H54 (cell line): Measurements from ENCODE around the gene PTPRCAP.
"Not testable (repeated sequence)": the region's sequence is repeated elsewhere in the genome, so short reads cannot be mapped to it uniquely, and the experiment has no call there.

ENCODE experiments used
- DNase-seq: peaks from one replicate; pipeline ENCODE4 v3.0.0; 2011; ENCODE audit warnings: low spot score, mixed read lengths; ENCODE audit not compliant: insufficient read length
- FAIRE-seq: peaks from 3 replicates; lab custom pipeline; 2011; peaks lifted over from hg19 to GRCh38; lab: Jason Lieb, UNC
- POLR2A ChIP-seq: IDR thresholded peaks from 2 replicates; pipeline ENCODE4 v1.6.1; 2011; ENCODE audit warnings: low read depth, mild to moderate bottlenecking, low read length

Gene PTPRCAP

DNA sequence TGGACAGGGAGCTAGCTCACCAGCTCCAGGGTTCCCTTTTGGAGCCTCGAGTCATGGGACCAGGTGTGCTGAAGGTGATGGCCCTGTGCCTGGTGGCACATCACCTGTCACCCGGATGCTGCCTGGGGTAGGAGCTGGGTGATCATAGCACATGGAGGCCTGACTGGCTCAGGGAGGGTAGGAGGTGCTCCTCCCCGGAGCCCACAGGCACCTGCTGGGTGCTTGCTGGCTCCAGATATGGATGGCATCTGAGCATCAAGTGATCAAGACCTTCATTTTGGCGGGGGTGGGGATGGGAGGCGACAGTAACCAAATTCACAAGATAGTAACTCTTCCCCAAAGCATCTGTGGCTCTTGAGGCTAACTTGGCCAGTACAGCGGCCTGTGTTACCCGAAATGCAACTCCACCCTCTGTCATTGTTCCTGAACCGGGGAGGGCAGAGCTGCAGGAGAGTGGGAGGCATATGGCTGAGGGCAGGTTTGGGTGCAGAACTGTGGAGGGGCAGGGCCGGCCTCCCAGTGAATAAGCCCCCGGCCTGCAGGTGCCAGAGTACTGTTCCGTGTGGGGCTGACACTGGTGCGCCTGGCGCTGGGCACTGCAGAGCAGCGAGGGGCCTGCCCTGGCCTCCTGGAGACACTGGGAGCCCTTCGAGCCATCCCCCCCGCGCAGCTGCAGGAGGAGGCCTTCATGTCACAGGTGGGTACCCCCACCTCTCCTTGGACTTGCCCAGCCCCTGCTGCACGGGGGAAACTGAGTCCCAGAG, 28.9 kb downstream of the PTPRCAP start:
- no peak for TF ChIP-seq POLR2A
- DNase-seq (no peak), FAIRE-seq (no peak)

DNA sequence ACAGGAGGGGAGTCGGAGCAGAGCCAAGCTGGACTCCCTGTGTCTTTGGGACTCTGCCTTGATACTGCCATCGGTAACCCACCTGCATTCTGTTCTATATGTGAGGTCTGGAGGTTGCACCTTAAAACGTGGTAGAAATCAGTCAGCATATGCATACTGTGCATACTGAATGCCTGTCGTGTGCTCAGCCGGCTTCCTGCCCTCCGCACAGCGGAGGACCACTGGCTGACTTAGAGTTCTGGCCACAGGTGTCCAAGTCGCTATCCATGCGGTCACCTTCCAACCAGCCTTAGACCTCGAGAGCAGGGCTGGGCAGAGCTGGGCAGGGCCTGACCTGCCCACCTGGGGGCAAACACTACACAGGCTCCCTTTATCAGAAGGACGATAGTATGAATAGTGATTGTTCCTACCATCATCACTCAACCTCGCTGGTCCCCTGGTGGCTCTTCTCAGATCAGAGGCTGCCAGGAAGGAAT, 29.8 kb downstream of the PTPRCAP start:
- FAIRE-seq (no peak), DNase-seq (no peak)
- no peak for TF ChIP-seq POLR2A

DNA sequence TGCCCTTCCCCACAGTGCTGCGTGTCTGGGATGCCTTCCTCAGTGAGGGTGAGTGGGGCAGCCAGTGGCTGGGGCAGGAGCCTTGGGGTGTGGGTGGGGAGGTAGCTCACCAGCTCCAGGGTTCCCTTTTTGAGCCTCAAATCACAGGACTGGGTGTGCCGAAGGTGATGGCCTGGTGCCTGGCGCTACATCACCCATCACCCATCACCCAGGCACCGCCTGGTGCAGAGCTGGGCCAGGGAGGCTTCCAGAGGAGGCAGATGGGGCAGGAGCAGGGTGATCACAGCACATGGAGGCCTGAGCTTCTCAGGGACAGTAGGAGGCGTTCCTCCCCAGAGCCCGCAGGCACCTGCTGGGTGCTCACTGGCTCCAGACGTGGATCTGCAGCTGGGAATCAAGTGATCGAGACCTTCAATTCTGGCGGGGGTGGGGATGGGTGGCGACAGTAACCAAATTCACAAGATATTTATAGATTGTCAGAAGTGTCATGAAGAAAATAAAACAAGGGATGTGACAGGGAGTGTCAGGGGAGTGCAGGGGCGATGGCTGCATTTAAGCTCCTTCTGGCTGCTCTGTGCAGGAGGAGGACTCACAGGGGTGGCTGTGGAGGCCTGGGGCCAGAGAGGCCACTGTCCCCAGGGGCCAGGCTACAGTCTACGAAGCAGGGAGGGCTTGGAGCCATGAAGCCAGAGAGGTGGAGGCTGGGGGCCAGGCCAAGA, 30.4 kb downstream of the PTPRCAP start:
- FAIRE-seq (no peak), DNase-seq (no peak)
- TF ChIP-seq POLR2A = no peak

DNA sequence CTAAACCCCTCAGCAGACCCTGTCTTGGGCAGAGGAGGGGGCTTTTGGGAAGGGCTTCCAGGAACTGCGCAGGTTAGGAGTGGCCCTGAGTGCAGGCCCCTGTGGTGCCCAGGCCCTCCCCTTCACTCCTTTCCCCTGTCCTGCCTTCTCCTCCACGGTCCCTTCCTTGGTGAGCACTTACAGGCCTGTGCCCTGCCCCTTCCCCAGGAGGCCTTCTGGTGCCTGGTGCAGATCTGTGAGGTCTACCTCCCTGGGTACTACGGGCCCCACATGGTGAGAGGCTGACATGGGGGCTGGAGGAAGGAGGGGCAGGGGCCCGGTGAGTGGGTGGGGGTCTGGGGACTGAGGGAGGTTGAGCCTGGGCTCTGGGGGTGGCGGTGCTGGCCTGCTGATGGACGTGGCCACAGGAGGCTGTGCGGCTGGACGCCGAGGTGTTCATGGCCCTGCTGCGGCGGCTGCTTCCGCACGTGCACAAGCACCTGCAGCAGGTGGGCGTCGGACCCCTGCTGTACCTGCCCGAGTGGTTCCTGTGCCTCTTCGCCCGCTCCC, 31.0 kb downstream of the PTPRCAP start:
- FAIRE-seq (no peak), DNase-seq (no peak)
- TF ChIP-seq POLR2A = no peak

DNA sequence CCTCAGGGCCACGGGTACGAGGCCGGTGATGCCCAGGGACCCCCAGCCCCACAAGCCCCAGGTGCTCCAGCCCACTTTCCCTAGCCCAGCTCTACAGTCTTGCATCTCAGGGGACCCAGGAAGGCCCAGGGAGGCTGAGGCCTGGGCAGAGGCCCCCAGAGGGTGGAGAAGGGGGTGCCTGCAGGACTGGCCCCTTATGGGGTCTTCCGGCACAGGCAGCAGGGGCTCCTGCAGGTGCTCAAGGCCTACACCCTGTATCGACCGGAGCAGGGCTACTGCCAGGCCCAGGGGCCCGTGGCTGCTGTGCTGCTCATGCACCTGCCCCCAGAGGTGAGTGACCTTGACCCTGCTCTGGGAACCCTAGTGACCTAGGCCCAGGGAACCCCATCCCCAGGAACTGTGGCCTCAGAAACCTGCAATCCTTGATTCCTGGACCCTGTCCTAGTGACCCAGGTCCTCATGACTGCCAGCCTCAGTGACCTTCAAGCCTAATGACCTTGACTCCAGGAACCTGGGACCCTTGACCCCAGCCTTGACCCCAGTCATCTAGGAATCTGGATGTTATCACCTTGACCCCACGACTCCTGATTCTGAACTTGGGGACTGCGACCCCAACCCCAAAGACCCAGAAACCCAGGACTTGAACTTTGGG, 31.7 kb downstream of the PTPRCAP start:
- DNase-seq (no peak), FAIRE-seq (no peak)
- TF ChIP-seq POLR2A = no peak

DNA sequence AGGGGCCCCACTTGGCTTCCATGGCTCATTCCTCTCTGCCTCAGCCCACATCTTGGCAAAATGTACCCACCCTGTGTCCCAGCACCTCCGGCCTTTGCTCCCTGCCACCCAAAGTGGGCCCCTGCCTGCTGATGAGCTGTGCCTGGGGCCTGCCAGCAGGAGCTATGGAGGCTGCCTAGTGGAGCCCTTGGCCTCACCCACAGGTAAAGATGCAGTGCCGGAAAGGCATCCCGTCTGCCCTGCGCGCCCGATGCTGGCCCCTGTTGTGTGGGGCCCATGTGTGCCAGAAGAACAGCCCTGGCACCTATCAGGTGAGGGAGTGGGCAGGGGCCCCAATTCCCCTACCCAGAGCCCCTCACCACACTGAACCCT, 32.3 kb downstream of the PTPRCAP start:
- DNase-seq = no peak
- TF ChIP-seq POLR2A = no peak
- no peak for FAIRE-seq

DNA sequence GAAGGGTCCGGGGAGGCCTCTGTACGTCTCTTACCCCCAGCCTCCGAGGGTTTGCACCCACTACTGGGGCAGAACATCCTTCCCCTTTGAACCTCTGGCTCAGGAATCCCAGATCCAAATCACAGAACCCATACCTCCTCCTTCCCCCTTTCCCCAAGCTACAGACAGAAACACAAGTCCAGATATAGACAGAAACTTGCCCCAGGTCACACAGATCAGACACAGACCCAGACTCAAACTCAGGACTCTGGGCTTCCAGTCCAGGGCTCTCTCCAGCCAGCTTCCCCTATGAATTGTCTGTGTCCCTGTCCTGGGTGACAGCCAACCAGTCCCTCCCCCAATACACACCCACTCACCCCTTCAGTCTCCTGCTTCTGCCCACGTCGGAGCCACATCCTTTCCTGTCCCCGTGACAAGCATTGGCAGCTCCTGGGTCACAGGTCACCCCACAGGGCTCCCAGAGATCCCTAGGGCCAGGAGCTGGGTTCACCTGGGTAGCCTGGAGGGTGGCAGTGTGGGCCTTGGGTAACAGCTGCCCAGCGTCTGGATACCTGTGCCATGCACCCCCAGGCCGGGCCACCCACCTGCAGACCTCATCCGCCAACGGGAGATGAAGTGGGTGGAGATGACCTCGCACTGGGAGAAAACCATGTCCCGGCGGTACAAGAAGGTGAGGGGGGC, 32.8 kb downstream of the PTPRCAP start:
- no peak for DNase-seq
- TF ChIP-seq POLR2A = no peak
- FAIRE-seq = no peak

DNA sequence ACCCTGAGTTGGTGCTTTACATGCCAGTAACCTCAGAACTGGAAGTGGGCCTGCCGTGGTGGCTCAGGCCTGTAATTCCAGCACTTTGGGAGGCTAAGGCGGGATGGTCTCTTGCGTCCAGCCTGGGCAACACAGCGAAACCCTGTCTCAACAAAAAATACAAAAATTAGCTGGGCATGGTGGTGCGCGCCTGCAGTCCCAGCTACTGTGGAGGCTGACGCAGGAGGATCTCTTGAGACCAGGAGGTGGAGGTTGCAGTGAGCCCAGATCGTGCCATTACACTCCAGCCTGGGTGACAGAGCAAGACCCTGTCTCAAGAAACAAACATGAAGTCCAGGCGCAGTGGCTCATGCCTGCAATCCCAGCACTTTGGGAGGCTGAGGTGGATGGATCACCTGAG, 34.4 kb downstream of the PTPRCAP start:
- DNase-seq, FAIRE-seq: not testable (repeated sequence)

DNA sequence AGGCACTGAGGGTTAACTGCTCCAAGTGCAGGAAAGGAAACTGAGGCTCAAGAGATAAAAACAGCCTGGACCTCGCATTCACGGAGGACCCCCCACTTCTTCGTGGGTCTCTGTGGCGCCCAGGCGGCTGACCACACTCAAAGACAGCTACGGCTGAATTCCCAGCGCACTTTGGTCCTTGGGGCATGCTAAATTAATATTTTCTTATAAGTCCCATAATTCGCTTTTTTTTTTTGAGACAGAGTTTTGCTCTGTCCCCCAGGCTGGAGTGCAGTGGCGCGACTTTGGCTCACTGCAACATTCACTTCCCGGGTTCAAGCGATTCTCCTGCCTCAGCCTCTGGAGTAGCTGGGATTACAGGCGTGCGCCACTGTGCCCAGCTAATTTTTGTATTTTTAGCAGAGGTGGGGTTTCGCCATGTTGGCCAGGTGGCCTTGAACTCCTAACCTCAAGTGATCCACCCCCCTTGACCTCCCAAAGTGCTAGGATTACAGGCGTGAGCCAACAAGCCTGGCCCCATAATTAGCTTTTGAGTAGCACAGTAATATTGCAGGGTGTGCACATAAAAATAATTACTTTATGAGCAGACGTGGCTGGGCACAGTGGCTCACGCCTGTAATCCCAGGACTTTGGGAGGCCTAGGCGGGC, 35.2 kb downstream of the PTPRCAP start:
- DNase-seq, FAIRE-seq: not testable (repeated sequence)

DNA sequence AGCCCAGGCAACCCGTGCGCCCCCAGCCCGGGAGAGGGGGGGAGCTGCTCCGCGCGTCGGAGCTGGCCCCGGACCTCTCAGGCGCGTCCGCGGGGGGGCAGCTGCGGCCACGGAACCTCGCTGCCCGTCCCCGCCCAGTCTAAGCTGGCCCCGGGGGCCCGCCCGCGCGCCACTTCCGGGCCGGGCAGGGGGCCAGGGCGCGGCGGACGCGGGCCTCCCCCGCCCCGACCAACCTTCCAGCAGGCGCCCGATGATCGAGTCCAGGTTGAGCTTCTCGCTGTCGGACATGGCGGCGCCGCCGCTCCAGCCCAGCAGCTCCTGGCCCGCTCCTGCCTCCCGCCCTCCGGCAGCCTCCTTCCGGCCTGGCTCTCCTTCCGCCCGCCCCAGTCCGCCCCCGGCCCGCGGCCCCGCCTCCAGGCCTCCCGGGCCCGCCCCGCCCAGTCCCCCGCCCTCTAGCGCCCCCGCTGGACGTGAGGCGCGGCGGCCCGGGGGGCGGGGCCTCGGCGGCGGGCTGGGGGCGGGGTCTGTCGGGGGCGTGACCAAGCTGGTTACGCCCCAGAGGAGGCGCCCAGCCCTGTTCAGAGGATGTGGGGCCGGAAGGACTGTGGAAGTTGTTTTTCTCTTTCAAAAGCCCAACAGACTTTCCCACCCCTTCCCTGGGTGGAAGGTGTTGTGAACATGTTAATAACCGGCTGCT, 35.8 kb downstream of the PTPRCAP start, which contains the start of gene PPP1CA:
PPP1CA (minus strand) TSS at position 364 of the 697 bp plus-strand sequence; CDS start at position 288, 76 bp downstream.
- TF ChIP-seq POLR2A = peak; percentile 88
- FAIRE-seq = no peak
- peak; percentile 95 for DNase-seq

DNA sequence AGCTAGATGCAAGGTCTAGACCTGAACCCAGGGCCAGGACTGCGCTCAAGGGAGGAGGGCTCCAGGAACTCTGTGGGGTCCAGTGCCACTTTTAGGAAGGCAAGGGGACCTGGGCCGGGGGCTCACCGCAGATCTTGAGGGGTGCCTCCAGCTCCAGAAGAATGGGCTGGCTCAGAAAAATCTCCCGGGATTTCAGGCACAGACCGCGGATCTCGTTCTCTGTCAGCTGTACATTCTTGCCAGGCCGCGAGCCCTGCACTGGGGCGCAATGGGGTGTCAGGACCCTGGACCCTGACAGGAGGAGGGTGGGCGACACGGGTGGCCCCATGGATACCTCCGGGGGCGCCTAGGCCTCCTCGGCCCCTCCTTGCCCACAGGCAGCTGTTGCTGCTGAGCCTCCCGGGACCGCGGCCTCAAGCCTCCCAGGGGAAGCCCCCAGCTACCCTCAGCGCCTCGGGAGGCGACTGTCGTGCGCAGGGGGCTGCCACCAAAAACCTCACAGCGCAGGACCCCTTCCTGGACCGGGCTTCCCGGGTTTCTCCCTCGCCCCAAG, 36.5 kb downstream of the PTPRCAP start:
- no peak for FAIRE-seq
- no peak for TF ChIP-seq POLR2A
- DNase-seq = no peak

DNA sequence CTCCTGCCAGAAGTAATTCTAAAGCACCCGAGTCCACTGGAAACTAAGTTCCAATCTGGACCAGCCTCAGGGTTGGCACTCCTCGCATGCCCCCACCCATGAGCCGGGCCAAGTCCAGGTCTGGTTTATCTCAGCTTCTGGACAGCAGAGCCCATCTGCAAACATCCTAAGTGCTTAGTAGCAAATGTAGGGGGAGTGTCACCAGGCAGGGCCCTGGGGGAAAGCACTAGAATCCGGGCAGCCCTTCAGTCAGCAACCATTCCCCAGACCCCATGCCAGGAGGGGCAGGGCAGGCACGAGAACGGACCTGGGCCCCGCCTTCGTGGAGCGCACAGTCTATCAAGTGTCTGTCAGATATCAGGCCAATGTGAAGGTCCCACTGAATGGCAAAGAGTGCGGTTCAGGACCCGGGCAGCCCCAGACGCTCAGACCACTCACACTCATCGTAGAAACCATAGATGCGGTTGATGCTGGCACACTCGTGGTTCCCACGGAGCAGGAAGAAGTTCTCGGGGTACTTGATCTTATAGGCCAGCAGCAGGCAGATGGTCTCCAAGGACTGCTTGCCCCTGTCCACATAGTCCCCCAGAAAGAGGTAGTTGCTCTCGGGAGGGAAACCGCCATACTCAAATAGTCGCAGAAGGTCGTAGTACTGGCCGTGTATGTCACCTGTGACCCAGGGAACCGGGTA, 37.1 kb downstream of the PTPRCAP start:
- peak; percentile 9; the same call in 1 of the 2 replicates for TF ChIP-seq POLR2A

More for the DNA sequence above, 37.1 kb downstream of the PTPRCAP start:
- DNase-seq = no peak
- FAIRE-seq = no peak
